Karpas-422 (cell line): Measurements from ENCODE around the gene CELF5. TPM values are rescaled to one million over a fixed set of nuclear protein-coding genes. Genes with fewer than 3 reads are reported as not detected.

Experiments used
- DNase-seq: peaks from one replicate; pipeline ENCODE4 v3.0.0-alpha.2; 2015
- H2AFZ ChIP-seq: fragments of 200-600 bp; sonication (generic); 2 replicates; pipeline ENCODE4 v1.6.1; 2014; ENCODE audit warnings: antibody characterized with exemption, low read length, mixed read lengths
- H3K27ac ChIP-seq: fragments of 200-600 bp; sonication (generic); 2 replicates; pipeline ENCODE4 v1.5.1; 2014; ENCODE audit warnings: mild to moderate bottlenecking, low read length, moderate library complexity
- H3K27me3 ChIP-seq: fragments of 200-600 bp; sonication (generic); 2 replicates; pipeline ENCODE4 v1.6.1; 2014; ENCODE audit warnings: low read length, mixed read lengths
- H3K36me3 ChIP-seq: fragments of 200-600 bp; sonication (generic); 2 replicates; pipeline ENCODE4 v1.6.1; 2014; ENCODE audit warnings: low read length, mixed read lengths; ENCODE audit not compliant: insufficient read depth
- H3K4me1 ChIP-seq: fragments of 200-600 bp; sonication (generic); 2 replicates; pipeline ENCODE4 v1.6.1; 2014; ENCODE audit warnings: mild to moderate bottlenecking, low read length, mixed read lengths
- H3K4me2 ChIP-seq: fragments of 200-600 bp; sonication (generic); 2 replicates; pipeline ENCODE4 v1.6.1; 2014; ENCODE audit warnings: low read length, low read depth, mild to moderate bottlenecking; ENCODE audit not compliant: poor library complexity, severe bottlenecking
- H3K4me3 ChIP-seq: fragments of 200-600 bp; sonication (generic); 2 replicates; pipeline ENCODE4 v1.5.1; 2014; ENCODE audit warnings: mild to moderate bottlenecking, antibody characterized with exemption, low read length, mixed read lengths
- H3K79me2 ChIP-seq: fragments of 200-600 bp; sonication (generic); 2 replicates; pipeline ENCODE4 v1.6.1; 2014; ENCODE audit warnings: mild to moderate bottlenecking, low read length, mixed read lengths
- H3K9ac ChIP-seq: fragments of 200-600 bp; sonication (generic); 2 replicates; pipeline ENCODE4 v1.6.0; 2014; ENCODE audit warnings: low read length
- H3K9me2 ChIP-seq: fragments of 200-600 bp; sonication (generic), shearing (Covaris generic); replicated peaks from 2 replicates; pipeline ENCODE4 v1.6.0; 2014; ENCODE audit warnings: mild to moderate bottlenecking, low read length, moderate library complexity; ENCODE audit not compliant: insufficient read depth
- H3K9me3 ChIP-seq: fragments of 300-700, 200-600 bp; sonication (generic); 2 replicates; pipeline ENCODE4 v1.6.1; 2014; ENCODE audit warnings: low read length, mixed read lengths
- H4K20me1 ChIP-seq: fragments of 200-600 bp; sonication (generic); 2 replicates; pipeline ENCODE4 v1.6.1; 2014; ENCODE audit warnings: mild to moderate bottlenecking, antibody characterized with exemption, low read length, low read depth; ENCODE audit not compliant: insufficient read depth
- total RNA-seq: library from RNA; depleted of rRNA; stranded (reverse); fragments of >200 nt; shearing (Covaris generic); gene quantifications from 2 replicates; pipeline ENCODE4 v1.2.3, GENCODE V29; 2014; ENCODE audit warnings: low replicate concordance

Gene CELF5
- total RNA-seq, 1 experiment from 2014 or later, result not detected

- Histone ChIP-seq H3K36me3 (no peaks in the 10 kb centered on the region), H3K4me3 (no peak overlapping the region), H3K9me2 (no peaks in the 10 kb centered on the region), H3K27me3 (no peaks in the 10 kb centered on the region), H3K4me2 (no peak overlapping the region), H3K79me2 (no peaks in the 10 kb centered on the region), H2AFZ (no peak overlapping the region), H3K27ac (no peak overlapping the region), H3K9me3 (no peaks in the 10 kb centered on the region), H4K20me1 (no peaks in the 10 kb centered on the region), H3K9ac (no peak overlapping the region), H3K4me1 (no peaks in the 10 kb centered on the region)
- no peak for DNase-seq
These were observed 56.6 kb downstream of the CELF5 start for GRCh38 chr19:3281026-3281425.

DNA sequence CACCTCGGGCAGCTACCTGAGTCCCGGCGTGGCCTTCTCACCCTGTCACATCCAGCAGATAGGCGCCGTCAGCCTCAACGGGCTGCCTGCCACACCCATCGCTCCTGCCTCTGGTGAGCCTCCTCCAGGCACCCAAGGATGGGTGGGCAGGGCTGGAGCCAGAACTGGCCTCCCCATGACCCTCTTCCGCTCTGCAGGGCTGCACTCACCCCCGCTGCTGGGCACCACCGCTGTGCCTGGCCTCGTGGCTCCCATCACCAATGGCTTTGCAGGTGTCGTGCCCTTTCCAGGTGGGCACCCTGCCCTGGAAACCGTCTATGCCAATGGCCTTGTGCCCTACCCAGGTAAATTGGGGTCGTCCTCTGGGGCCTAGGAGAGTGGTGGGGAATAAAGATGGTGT lies 57.7 kb downstream of the CELF5 start:
- Histone ChIP-seq H3K36me3 (no peaks in the 10 kb centered on the region), H3K9me2 (no peaks in the 10 kb centered on the region), H3K4me2 (no peak overlapping the region), H3K9me3 (no peaks in the 10 kb centered on the region), H4K20me1 (no peaks in the 10 kb centered on the region), H3K4me1 (no peaks in the 10 kb centered on the region), H3K79me2 (no peaks in the 10 kb centered on the region), H3K4me3 (no peak overlapping the region), H3K27ac (no peak overlapping the region), H3K27me3 (no peaks in the 10 kb centered on the region), H3K9ac (no peak overlapping the region), H2AFZ (no peak overlapping the region)
- no peak for DNase-seq

- Histone ChIP-seq H3K9me2 (no peaks in the 10 kb centered on the region), H3K4me2 (no peak overlapping the region), H3K9me3 (no peaks in the 10 kb centered on the region), H2AFZ (no peak overlapping the region), H3K9ac (no peak overlapping the region), H3K36me3 (no peaks in the 10 kb centered on the region), H3K27ac (no peak overlapping the region), H4K20me1 (no peaks in the 10 kb centered on the region), H3K4me1 (no peaks in the 10 kb centered on the region), H3K27me3 (no peaks in the 10 kb centered on the region), H3K79me2 (no peaks in the 10 kb centered on the region), H3K4me3 (no peak overlapping the region)
- no peak for DNase-seq
These were observed 58.1 kb downstream of the CELF5 start for GRCh38 chr19:3282564-3282963.

- Histone ChIP-seq H3K9me2 (no peaks in the 10 kb centered on the region), H3K27ac (no peak overlapping the region), H4K20me1 (no peaks in the 10 kb centered on the region), H3K9ac (no peak overlapping the region), H3K9me3 (no peaks in the 10 kb centered on the region), H3K4me2 (no peak overlapping the region), H3K4me3 (no peak overlapping the region), H3K27me3 (no peaks in the 10 kb centered on the region), H3K4me1 (no peaks in the 10 kb centered on the region), H2AFZ (no peak overlapping the region), H3K79me2 (no peaks in the 10 kb centered on the region), H3K36me3 (no peaks in the 10 kb centered on the region)
- no peak for DNase-seq
These were observed 58.8 kb downstream of the CELF5 start for GRCh38 chr19:3283246-3283751.

DNA sequence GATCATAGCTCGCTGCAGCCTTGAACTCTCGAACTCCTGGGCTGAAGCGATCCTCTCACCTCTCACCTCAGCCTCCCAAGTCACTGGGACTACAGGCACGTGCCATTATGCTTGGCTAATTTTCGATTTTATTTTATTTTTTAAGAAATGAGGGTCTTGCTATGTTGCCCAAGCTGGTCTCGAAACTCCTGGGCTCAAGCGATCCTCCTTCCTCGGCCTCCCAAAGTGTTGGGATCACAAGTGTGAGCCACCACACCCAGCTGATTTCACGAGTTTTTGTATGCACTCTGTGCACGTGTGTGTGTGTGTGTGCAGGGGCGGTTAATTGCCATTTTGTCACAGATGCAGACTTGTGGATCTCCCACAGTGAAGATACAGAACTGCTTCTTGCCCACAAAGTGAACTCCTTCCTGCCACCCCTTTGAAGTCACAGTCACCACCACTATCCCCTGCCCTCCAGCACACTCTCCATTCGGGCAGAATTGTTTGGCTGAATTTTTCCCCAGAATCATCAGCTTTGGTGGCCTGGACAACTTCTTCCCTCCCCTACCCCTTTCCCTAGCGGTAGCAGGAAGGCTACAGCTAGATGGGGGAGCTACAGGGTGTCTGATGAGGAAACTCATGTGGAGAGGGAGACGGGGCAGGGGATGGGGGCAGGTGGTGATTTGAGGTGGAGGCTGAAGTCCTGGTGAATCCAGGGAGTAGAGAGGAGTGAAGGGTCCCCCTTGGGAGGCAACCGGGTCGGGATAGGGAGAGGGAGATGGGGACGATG lies 59.6 kb downstream of the CELF5 start:
- Histone ChIP-seq H3K27ac (no peak overlapping the region), H3K9ac (no peak overlapping the region), H3K4me2 (no peak overlapping the region)

GRCh38 chr19:3284759-3285646 lies 60.5 kb downstream of the CELF5 start:
- Histone ChIP-seq H3K4me3 (no peak overlapping the region), H3K27me3 (no peaks in the 10 kb centered on the region), H2AFZ (no peak overlapping the region), H3K4me2 (no peak overlapping the region), H3K9me3 (no peaks in the 10 kb centered on the region), H3K36me3 (no peaks in the 10 kb centered on the region), H3K4me1 (no peaks in the 10 kb centered on the region), H4K20me1 (no peaks in the 10 kb centered on the region), H3K27ac (no peak overlapping the region), H3K9me2 (no peaks in the 10 kb centered on the region), H3K9ac (no peak overlapping the region), H3K79me2 (no peaks in the 10 kb centered on the region)
- DNase-seq, result peak; percentile 69

More for the DNA sequence above, 59.6 kb downstream of the CELF5 start:
- Histone ChIP-seq H4K20me1 (no peaks in the 10 kb centered on the region), H3K79me2 (no peaks in the 10 kb centered on the region), H2AFZ (no peak overlapping the region), H3K4me1 (no peaks in the 10 kb centered on the region), H3K9me2 (no peaks in the 10 kb centered on the region), H3K4me3 (no peak overlapping the region), H3K9me3 (no peaks in the 10 kb centered on the region), H3K27me3 (no peaks in the 10 kb centered on the region), H3K36me3 (no peaks in the 10 kb centered on the region)
- DNase-seq, result no peak

DNA sequence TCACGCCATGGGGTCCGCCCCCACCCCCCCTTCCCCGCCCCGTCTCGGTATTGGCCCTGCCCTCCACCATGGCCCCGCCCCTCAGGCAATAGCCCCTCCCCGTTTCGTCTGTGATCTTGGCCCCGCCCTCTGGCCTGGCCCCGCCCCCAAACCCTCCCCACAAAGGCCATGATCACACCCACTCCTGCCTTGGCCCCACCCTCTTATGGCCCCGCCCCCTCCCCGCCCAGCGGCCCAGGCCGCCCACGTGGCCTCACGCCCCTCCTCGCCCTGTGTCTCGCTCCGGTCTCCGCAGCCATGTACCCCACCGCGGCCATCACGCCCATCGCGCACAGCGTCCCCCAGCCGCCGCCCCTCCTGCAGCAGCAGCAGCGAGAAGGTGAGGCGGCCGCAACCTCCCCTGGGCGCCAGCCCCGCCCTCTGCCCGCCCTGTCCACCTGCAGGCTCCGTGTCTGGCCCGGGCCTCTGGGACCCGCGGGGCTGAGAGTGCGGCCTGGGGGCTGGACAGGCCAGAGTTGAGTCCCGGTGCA lies 61.3 kb downstream of the CELF5 start:
- Histone ChIP-seq H2AFZ (no peak overlapping the region), H3K4me1 (no peaks in the 10 kb centered on the region), H3K9me3 (no peaks in the 10 kb centered on the region), H3K4me2 (no peak overlapping the region), H3K79me2 (no peaks in the 10 kb centered on the region), H3K27me3 (no peaks in the 10 kb centered on the region), H3K9me2 (no peaks in the 10 kb centered on the region), H3K4me3 (no peak overlapping the region), H4K20me1 (no peaks in the 10 kb centered on the region), H3K36me3 (no peaks in the 10 kb centered on the region), H3K27ac (no peak overlapping the region), H3K9ac (no peak overlapping the region)
- no peak for DNase-seq

DNA sequence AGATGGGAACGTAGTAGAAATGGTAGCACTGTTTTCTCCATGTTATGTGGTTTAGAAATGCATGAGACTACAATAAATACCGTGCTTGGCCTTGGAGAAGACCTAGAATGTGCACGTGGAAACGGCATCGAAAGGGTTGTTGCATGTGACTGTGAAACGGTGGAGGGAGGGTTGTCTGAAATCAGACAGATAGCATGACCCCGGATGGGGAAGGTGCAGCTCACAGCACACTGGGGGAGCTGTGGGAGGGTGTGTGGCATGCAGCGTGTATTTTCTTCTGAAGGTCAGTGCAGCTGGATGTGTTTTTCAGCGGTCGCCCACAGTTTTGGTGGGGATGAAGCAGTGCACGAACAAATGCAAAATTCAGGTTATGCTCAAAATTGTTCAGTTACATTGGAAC lies 63.4 kb downstream of the CELF5 start:
- no peaks in the 10 kb centered on the region for H3K79me2 ChIP-seq
- no peaks in the 10 kb centered on the region for H3K36me3 ChIP-seq
- DNase-seq, result no peak
- no peak overlapping the region for H3K9ac ChIP-seq
- no peak overlapping the region for H3K27ac ChIP-seq
- no peak overlapping the region for H3K4me3 ChIP-seq
- H3K9me2 ChIP-seq, result no peaks in the 10 kb centered on the region
- no peak overlapping the region for H2AFZ ChIP-seq
- H3K4me2 ChIP-seq, result no peak overlapping the region
- H3K9me3 ChIP-seq, result no peaks in the 10 kb centered on the region
- no peaks in the 10 kb centered on the region for H3K27me3 ChIP-seq
- no peaks in the 10 kb centered on the region for H3K4me1 ChIP-seq
- H4K20me1 ChIP-seq, result no peaks in the 10 kb centered on the region
